Stimulated activated CD4-positive, alpha-beta T cell treated with anti-CD3 and anti-CD28 coated beads, Interleukin-1b, Interleukin-23, amount 100 ng/mL, for 1 hour (primary cell): ENCODE results near the gene CBFA2T3.

Source experiments
- DNase-seq, 2 donors: peaks; one replicate each; pipeline ENCODE4 v3.0.0-alpha.2; 2020; ENCODE audit warnings: low read depth in 2 of 2

Gene CBFA2T3

GRCh38 chr16:88939245-88939971, 37.6 kb downstream of the CBFA2T3 start:
- no peak for DNase-seq

- DNase-seq = no peak
Measured at GRCh38 chr16:88938777-88939244, 38.2 kb downstream of the CBFA2T3 start.

GRCh38 chr16:88938119-88938776, 38.8 kb downstream of the CBFA2T3 start:
- no peak for DNase-seq

DNA sequence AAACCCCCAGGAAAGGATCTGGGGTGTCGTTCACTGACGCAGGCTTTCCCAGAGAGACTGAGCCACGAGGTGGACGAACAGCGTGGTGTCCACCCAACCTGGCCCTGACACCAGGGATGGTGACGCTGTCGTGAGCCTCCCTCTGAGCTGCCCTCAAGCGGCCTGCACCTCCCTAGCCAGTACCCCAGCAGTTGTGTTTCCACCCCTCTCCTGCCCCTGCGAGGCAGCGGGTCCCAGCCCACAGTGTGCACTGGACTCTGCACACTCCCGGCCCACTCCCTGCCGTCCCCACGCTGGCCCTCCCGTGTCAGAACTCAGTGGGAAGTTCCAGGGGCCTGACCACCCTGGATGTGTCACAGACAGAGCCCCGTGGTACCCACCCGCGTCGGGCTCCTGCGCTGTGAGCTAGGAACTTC, 39.8 kb downstream of the CBFA2T3 start:
- no peak for DNase-seq

GRCh38 chr16:88936556-88937205, 40.3 kb downstream of the CBFA2T3 start:
- no peak for DNase-seq

GRCh38 chr16:88936008-88936555, 40.9 kb downstream of the CBFA2T3 start:
- DNase-seq = no peak

DNA sequence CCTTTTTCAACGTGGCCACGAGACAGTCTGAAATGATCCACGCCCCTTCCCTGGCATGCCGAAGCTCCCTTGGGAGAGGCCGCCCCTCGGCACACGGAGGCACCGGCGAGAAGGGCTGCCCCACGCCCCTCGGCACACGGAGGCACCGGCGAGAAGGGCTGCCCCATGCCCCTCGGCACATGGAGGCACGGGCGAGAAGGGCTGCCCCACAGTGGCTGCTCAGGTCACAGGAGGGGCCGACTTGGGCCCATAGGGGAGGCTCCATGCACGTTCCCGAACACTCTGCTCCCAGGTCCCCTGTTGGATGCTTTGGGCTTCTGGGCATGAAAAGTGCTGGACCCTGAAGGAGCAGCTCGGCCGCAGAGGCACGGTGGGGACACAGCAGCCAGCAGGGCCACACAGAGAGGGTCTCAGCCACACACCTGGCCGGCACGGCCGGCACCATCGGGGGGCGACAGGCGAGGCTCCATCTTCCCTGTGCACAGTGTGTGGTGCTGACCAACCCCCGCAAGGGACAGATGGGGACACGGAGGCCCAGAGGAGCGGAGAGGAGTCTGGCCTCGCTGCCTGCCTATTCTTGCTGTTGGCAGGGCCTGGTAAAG, 42.8 kb downstream of the CBFA2T3 start:
- DNase-seq = no peak

DNA sequence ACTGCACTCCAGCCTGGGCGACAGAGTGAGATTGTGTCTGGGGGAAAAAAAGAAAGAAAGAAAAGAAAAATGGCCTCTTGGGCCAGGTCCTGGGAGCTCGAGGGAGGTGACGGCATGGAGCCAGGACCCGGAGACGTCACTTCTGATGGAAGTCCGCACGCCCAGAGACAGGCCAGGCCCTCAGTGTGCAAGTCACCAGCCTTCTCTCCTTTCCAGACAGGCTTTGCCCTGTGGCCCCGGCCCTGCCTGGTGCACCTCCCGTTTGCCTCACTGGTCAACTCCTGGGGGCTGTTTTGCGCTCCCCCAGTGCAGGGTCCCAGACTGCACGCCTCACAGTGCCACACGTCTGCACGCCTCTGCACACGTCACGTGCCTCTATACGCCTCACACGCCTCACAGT, 44.1 kb downstream of the CBFA2T3 start:
- no peak for DNase-seq

- DNase-seq = no peak
Measured at GRCh38 chr16:88931936-88932335, 45.1 kb downstream of the CBFA2T3 start.

DNA sequence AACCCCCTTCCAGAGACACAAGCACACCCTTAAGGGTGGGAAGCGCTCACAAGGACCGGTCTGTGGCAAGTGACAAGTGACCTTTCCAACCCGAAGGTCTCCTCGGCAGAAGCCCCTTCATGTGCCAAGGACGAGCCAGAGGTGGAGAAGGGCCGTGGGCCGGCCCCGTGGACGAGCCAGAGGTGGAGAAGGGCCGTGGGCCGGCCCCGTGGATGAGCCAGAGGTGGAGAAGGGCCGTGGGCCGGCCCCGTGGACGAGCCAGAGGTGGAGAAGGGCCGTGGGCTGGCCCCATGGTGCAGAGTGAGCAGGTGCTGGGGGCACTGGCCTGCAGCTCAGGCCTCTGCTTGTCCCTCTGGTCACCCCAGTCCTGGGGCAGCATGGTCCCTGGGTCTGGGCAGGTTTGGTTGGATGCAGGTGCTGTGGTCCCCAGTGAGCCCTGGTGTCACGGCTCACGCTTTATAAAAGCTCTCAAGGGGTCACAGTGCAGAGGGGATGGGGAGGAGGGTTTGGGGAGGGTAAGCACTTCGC, 45.6 kb downstream of the CBFA2T3 start:
- DNase-seq = no peak

GRCh38 chr16:88930716-88931115, 46.3 kb downstream of the CBFA2T3 start:
- no peak for DNase-seq

DNA sequence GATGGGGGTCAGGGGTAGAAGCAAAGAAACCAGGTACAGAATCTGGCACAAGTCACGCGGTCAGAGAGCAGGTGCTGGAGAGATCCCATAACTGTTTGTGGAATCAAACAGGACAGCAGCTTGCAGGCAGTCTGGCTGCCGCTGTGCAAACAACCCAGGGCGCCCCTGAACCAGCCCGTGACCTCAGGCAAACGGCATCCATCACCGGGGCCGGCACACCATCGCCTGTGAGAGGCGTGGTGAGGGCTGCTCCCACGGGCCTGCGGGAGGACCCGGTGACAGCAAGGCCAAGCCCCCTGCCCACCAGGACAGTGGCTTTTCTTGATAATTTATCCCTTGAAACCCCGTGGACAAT, 47.9 kb downstream of the CBFA2T3 start:
- DNase-seq = no peak

DNA sequence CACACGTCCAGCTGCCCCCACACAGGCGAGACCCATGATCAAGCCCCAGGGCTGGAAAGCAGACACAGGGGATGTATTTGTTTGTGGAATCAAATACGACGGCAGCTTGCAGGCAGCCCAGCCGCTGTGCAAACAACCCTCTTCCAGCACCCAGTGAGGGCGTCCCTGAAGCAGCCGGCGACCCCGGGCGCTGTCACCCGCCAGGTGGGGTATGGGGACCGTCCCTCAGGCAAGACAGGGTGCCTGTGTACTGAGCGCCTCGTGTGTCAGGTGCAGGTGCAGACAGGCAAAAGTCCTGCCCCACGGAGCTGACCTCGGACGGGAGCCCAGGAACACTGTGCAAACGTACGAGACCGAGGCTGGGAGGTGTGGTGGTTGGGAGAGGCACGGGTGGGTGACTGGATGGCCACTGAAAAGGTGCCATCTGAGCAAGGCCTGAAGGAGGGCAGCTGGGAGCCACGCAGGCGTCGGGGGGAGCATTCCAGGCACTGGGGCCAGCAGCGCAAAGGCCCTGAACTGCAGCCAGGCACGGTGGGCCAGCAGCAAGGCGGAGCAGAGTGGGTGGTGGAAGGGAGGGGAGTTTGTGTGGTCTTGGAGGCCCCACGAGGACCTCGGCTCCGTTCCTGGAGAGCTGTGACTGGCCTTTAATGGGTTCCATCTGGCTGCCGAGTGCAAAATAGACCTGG, 48.5 kb downstream of the CBFA2T3 start:
- DNase-seq = no peak

DNA sequence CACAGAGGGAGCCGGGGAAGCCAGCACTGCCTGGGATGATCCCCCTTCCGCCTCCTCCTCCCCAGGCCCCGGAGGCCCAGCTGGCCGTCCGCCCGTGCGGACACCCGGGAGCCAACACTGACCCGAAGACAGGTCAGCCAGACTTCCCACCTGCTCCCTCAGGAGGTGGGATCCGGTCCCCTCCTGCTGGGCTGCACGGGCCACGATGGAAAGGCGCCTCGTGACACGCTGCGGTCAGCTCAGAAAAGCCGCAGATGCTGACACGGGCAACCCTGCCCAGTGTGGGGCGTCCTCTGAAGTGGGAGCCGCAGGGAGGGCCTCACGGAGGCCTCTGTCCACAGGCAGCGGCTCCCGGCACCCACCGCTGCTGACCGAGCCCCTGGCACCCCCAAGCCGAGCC, 49.3 kb downstream of the CBFA2T3 start:
- DNase-seq = no peak

- no peak for DNase-seq
Measured at GRCh38 chr16:88927010-88927409, 50.0 kb downstream of the CBFA2T3 start.

GRCh38 chr16:88926374-88926990, 50.5 kb downstream of the CBFA2T3 start:
- no peak for DNase-seq

- no peak for DNase-seq
Measured at GRCh38 chr16:88925540-88925887, 51.5 kb downstream of the CBFA2T3 start.

DNA sequence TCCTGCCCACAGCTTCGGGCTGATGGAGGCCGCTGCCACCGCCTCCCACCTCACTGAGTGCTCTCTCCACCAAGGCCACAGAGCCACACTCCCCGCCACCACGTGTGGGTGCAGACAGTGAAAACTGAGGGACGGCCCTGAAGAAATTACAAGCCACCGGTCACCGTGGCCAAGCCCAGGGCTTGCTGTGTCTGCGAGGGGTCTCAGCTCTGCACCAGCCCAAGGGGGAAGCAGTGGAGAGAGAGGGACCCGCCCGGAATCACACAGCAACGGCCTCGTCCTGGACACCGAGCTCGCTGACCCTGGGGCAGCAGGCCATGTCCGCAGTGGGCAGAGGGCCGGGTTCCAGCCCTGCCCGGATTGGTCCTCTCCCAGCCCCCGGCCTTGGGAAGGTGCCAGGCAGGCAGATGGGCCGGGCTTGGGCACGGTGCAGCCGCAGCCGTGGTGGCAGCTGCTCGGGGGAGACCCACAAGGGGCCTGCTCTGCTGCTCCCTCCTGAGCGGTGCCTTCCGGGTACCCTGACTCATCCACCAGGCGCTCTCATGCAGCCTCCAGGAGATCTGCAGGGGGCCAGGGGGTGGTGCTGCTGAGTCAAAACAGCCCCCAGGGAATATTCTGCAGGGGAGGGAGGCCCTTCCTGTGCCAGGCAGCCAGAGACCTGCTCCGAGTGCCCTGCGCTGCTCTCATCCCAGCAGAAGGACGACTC, 52.0 kb downstream of the CBFA2T3 start:
- no peak for DNase-seq

GRCh38 chr16:88923926-88924833, 52.8 kb downstream of the CBFA2T3 start:
- DNase-seq = no peak
